Measurements from ENCODE around the gene CCL8.

Gene CCL8

DNA sequence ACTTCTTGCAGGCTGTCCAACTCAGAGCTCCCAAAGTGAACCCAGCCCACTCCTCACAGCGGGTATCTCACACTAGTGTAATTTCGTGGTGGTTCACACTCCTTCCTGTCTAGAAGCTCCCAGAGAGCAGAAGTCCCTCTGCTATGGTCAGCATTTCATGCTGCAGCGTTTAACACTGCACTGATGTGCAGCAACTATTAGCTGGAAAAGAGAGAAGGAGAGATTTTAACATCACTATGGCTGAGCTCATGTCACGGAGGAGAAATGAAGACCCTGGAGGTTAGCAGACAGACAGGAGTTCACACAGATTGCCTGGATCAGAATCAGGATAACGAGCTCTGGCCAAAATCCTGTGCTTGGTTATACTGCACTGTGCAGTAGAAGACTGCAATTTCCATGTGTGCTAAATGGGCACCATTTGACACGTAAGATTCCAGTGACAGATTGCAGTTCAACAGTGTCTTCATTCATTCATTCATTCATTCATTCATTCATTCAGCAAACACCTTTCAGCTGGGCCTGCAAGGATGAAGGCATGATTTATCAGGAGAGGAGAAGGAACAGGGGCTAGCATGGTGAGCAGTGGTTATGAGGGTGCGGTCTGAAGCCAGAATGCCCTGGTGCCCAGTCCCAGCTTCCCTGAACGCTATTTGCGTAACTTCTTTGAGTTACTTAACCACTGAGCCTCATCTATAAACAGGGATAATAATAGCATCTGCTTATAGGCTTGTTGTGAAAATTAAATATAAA, 49.1 kb downstream of the CCL8 start:
- no peak for DNase-seq

DNA sequence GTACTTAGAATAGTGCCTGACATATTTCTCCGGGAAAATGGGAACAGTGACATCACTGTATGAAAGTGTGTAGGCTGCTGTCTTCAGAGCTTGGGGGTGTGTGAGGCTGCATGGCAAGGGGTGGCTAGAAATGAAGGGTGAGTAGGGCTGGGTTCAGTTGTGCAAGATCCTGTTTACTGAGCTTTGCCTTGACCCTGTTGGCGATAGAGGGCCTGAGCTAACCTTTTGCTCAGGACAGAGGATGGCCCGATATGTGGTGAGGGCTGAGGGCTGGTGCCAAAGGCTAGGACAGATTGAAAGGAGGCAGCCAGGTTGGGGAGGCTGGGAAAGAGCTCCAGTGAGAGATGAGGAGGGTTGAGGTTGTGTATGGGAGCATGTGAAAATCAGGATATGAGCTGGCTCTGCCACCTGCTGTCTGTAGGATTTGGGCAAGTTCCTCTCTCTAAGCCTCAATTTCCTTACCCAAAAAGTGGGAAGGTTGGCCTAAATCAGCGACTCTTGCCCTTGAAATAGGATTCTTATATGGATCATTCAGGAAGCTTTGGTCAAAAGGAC, 49.8 kb downstream of the CCL8 start:
- DNase-seq: no peak

DNA sequence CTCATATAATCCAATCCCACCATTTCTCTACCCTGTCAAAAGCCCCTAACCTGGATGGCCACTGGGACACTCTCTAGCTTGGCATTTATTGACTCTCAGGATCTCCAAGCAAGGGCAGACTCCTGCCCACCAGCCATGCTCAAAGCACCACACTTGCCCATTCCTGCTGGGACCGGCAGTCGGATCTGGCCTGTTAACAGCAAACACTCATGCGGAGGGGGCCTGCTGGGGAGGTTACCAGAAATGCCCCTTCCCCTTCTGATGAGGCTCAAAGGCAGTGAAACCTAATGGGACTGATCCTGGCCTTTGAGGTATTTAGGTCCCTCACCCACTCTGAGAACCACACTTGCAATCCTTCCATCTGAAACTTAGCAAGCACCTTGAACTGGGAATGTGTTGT, 50.3 kb downstream of the CCL8 start:
- no peak for DNase-seq

DNA sequence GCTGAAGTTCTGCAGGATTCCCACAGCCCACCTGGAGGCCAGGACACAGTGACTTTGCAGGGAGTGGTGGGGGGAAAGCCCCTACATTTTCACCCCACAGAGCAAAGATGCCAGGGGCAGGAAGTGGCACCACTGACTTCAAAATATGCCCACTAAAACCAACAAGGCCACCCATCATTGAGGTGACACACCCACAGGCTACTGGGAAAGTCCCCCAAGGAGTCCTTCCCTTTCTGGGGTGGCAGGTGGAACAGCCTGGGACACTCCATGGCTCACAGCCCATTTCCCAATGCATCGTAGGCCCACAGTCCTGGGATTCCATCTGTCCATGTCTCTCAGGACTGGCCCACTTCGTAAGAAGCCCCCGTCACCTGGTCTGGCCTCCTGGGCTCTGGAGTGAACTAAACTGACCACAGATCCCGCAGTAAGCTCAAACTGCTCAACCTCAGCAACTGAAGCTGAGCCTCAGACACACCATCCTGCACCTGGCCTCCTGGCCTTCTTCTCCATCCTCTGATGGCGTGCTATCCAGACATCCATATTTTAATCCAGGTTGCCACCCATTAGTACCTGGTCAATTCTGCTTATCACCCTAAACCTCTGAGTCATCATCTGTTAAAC, 51.3 kb downstream of the CCL8 start:
- peak in 1 of 5 experiments; percentile 68 for DNase-seq

DNA sequence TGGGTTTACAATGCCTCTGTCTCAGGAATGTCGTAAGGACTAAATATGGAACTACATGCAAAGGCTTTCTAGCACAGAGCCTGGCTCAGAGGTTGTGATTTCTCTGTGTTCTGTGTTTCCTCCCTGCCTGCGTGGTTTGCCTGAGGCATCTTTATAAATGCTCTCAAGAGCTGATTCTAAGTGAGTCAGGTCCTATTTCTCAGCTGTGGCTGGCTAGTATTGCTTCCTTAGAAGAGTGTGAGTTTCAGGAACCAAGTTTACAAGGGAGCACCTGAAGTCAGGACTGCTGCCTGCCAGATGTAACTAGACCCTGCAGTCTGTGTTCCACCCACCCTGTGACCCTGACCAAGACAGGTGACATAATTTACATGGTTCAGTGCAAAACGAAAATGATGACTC, 51.8 kb downstream of the CCL8 start:
- DNase-seq: peak in 1 of 5 experiments; percentile 57

All from T-helper 2 cell (primary cell).